Ovary (tissue), 10 donors: ENCODE results near the gene IKZF1. TPM values are rescaled to one million over a fixed set of nuclear protein-coding genes. Genes with fewer than 3 reads are reported as not detected.

Source experiments
- DNase-seq, 5 donors: peaks; one replicate each; pipeline ENCODE4 v3.0.0-alpha.2; 2019 to 2020
- H3K27ac ChIP-seq, 2 donors: fragments of 200-600 bp; one replicate each; pipeline versions ENCODE4 v1.5.1 to v1.8.0; 2019 to 2022
- H3K27me3 ChIP-seq: fragments of 200-600 bp; one replicate; pipeline ENCODE4 v1.8.0; 2022
- H3K36me3 ChIP-seq: fragments of 200-600 bp; sonication (generic); one replicate; pipeline ENCODE4 v1.5.1; 2019
- H3K4me1 ChIP-seq: one replicate; pipeline ENCODE4 v1.8.1; 2013; ENCODE audit warnings: mild to moderate bottlenecking, moderate library complexity; ENCODE audit not compliant: insufficient read depth
- H3K4me3 ChIP-seq: fragments of 200-600 bp; sonication (generic); one replicate; pipeline ENCODE4 v1.5.1; 2017
- H3K9me3 ChIP-seq, 2 donors: fragments of 200-600 bp in 1 of 2; sonication (generic) in 1 of 2; one replicate each; pipeline versions ENCODE4 v1.5.1 to v1.8.1; 2013 to 2019; ENCODE audit warnings: mild to moderate bottlenecking in 1 of 2, moderate library complexity in 1 of 2
- CTCF ChIP-seq, 3 donors: fragments of 450-650 bp in 2 of 3; fragments of 200-600 bp in 1 of 3; IDR thresholded peaks; one replicate each; pipeline versions ENCODE4 v1.5.1 to v1.8.0; 2016 to 2022; ENCODE audit warnings: antibody characterized with exemption in 3 of 3, mild to moderate bottlenecking in 1 of 3
- EP300 ChIP-seq: sonication (generic); formaldehyde crosslinking; IDR thresholded peaks from one replicate; pipeline ENCODE4 v1.6.1; 2017; ENCODE audit warnings: antibody characterized with exemption
- POLR2A ChIP-seq: fragments of 450-650 bp; IDR thresholded peaks from one replicate; pipeline ENCODE4 v1.6.1; 2017; ENCODE audit warnings: antibody characterized with exemption, mild to moderate bottlenecking, moderate library complexity
- WGBS, 3 donors: extraction: QIAGEN DNeasy Blood & Tissue Kit in 1 of 3; methylation state at CpG; one replicate each; pipeline versions ENCODE4 v1.1.5 to v1.1.7; 2013 to 2017; 5-methylcytosine and 5-hydroxymethylcytosine counted together
- intact Hi-C, 4 donors: fragments of 100-400 bp; cut with DNase I; formaldehyde crosslinking; loops; one replicate each; pipeline versions ENCODE4 v1.11.0 to v1.15.1; 2022 to 2023
- long read RNA-seq, 3 donors: library from polyadenylated mRNA in 2 of 3; unstranded in 2 of 3; transcript quantifications; one replicate each; pipeline ENCODE4 v2.0.0 and lab custom pipeline, GENCODE V29; 2021 to 2026
- polyA plus RNA-seq, 2 donors: library from polyadenylated mRNA; stranded (reverse); fragments of 200-250 nt in 1 of 2; fragments of 350-450 nt in 1 of 2; fragmentation: Illumina TruSeq in 1 of 2; extraction: RNeasy Lipid Tissue Mini Kit (QIAGEN cat#74804) in 1 of 2; gene quantifications; one replicate each; pipeline ENCODE4 v1.2.3, GENCODE V29; 2013 to 2014
- total RNA-seq, 7 donors: library from RNA; depleted of rRNA in 2 of 7; stranded (reverse); fragments of >200 nt in 2 of 7; fragmentation: NEBNext Ultra II Directional in 3 of 7; extraction: Animal tissue kit (Norgen Biotek cat#: 25700) in 3 of 7; gene quantifications; one replicate each; pipeline versions ENCODE4 v1.1.0 to v1.2.4, GENCODE V29; 2016 to 2023
- donor health status: DM: no; HTN: no; CAD: no; lungs with moderate emphysema.
- donor health status: DM: no; HTN: no; CAD: no.
- donor health status: Bipolar disorder and iron deficiency.
- donor health status: DM: yes; HTN: yes; CAD: no.
- donor health status: DM: no; HTN: no; CAD: no.
- donor health status: DM: yes; HTN: yes; CAD: no.

The IKZF1 gene
- total RNA-seq (1 to 10 TPM; 1.8 to 7.5 (median 3.3) TPM), polyA plus RNA-seq (1 to 10 TPM in 1 of 2 donors, under 1 TPM in 1; 0.59 to 6.5 TPM)
- long read RNA-seq, donor 1: 0 reads
- long read RNA-seq, donor 2: 0 reads
- long read RNA-seq, donor 3, partial matches to known transcripts: 2 of 7 reads
- long read RNA-seq, donor 3, other reads (novel, unspliced or antisense): 5 of 7 reads

- no peak within 1 kb of the TSS for H3K27ac ChIP-seq
- no peaks in the 10 kb centered on the region for H3K36me3 ChIP-seq
- WGBS, 3 donors: 1% methylated on average over 52 to 107 of the region's 107 CpGs
- peaks cover 6% of the 10 kb centered on the region for H3K4me1 ChIP-seq
- no peak for DNase-seq
- no peak for TF ChIP-seq EP300
- TF ChIP-seq POLR2A: no peak
- no peak for TF ChIP-seq CTCF (IDR thresholded peaks at IDR 0.05)
- intact Hi-C loops: no loop called here
- no peaks in the 10 kb centered on the region for H3K27me3 ChIP-seq
- no peaks in the 10 kb centered on the region for H3K9me3 ChIP-seq
- H3K4me3 ChIP-seq: no peak within 1 kb of the TSS
These were observed at the start of gene IKZF1 for GRCh38 chr7:50304129-50304910. Gene IKZF1 (plus strand): TSS chr7:50304716. CDS start chr7:50319062, 14,346 bp downstream.

GRCh38 chr7:50261593-50261992 lies 42.9 kb upstream of the IKZF1 start:
- H3K4me1 ChIP-seq: no peaks in the 10 kb centered on the region

GRCh38 chr7:50262446-50262845 lies 42.1 kb upstream of the IKZF1 start:
- 90 to 93% (median 90%) methylated on average over 2 of the region's 2 CpGs for WGBS, 3 donors
- Histone ChIP-seq H3K4me3 (no peak overlapping the region), H3K27ac (no peak overlapping the region), H3K27me3 (no peaks in the 10 kb centered on the region), H3K4me1 (no peaks in the 10 kb centered on the region), H3K36me3 (no peaks in the 10 kb centered on the region), H3K9me3 (no peaks in the 10 kb centered on the region)
- DNase-seq: no peak
- intact Hi-C loops: no loop called here
- no peak for TF ChIP-seq POLR2A
- no peak for TF ChIP-seq EP300
- no peak for TF ChIP-seq CTCF (IDR thresholded peaks at IDR 0.05)

More at GRCh38 chr7:50261593-50261992, 42.9 kb upstream of the IKZF1 start:
- TF ChIP-seq CTCF (IDR thresholded peaks at IDR 0.05) (no peak), EP300 (no peak), POLR2A (no peak)
- no peaks in the 10 kb centered on the region for H3K27me3 ChIP-seq
- 71 to 86% (median 77%) methylated on average over 1 of the region's 1 CpG for WGBS, 3 donors
- no peak overlapping the region for H3K4me3 ChIP-seq
- no peaks in the 10 kb centered on the region for H3K9me3 ChIP-seq
- H3K36me3 ChIP-seq: no peaks in the 10 kb centered on the region
- no peak for DNase-seq
- H3K27ac ChIP-seq: no peak overlapping the region
- intact Hi-C loops: no loop called here

GRCh38 chr7:50262916-50263690 lies 41.4 kb upstream of the IKZF1 start:
- no peak for DNase-seq
- H3K27ac ChIP-seq: no peak overlapping the region
- 0 to 2% (median 0%) methylated on average over 1 of the region's 1 CpG for WGBS, 3 donors
- no peaks in the 10 kb centered on the region for H3K9me3 ChIP-seq
- H3K4me1 ChIP-seq: no peaks in the 10 kb centered on the region
- intact Hi-C loops: no loop called here
- no peak for TF ChIP-seq EP300
- no peak for TF ChIP-seq CTCF (IDR thresholded peaks at IDR 0.05)
- no peak for TF ChIP-seq POLR2A
- no peaks in the 10 kb centered on the region for H3K27me3 ChIP-seq
- H3K36me3 ChIP-seq: no peaks in the 10 kb centered on the region
- no peak overlapping the region for H3K4me3 ChIP-seq
